ENCODE measurements around the gene SLC9A9.

Gene SLC9A9

GRCh38 chr3:143228405-143228804, 619.9 kb downstream of the SLC9A9 start:
- DNase-seq = no peak

GRCh38 chr3:143226678-143227291, 621.5 kb downstream of the SLC9A9 start:
- no peak for DNase-seq

GRCh38 chr3:143224716-143225115, 623.6 kb downstream of the SLC9A9 start:
- DNase-seq = no peak

GRCh38 chr3:143222981-143223380, 625.3 kb downstream of the SLC9A9 start:
- DNase-seq = no peak

- DNase-seq = no peak
Observed at GRCh38 chr3:143222505-143222904, 625.8 kb downstream of the SLC9A9 start.

GRCh38 chr3:143221446-143221845, 626.8 kb downstream of the SLC9A9 start:
- DNase-seq = no peak

DNA sequence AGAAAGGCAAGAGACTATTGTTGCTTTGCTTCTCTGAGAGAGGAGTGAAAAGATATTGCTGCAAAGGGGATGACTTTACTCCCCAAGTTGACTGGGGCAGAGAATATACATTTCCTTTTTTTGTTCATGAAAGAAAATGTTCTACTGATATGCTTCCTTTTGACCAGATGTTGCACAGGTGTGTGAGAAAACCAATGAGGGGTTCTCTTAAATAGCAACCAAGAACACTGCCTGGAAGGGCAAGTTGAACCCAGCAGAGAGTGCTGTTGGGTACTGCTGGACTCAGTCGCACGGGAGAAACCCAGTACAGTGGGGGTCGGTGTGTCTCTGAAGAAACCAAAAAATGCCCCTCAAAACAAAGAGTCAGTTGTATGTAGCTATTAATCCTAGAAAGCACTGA, 627.5 kb downstream of the SLC9A9 start:
- DNase-seq = no peak

DNA sequence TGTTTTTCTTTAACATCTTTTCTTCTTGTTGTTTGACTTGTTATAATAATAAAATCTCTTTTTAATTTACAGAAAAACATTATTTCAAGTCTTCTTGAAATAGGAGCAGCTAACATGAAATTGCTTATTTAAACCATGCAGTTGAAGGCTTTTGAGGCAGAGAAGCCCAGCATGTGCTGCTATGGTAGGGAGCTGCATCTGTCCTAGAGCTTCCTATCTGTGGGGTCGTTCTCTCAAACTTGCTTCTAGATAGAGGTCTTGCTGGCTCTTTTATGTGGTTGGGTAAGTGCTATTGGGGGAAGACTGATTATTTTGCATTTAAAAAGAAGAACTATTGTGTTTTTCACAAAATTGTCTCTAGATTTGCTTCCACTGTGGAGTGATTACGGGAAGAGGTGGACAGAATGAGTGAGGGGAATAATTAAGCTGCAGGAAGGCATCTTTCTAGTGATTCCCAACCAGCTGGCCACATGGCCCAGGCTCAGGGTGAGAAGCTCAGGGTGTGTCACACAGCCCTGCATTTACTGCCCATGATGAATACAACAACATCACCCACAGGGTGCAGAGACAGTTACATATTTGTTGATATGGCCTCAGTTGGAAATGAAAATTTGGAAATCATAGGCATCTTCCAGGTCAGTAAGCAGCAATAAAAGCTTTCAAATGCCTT, 630.0 kb downstream of the SLC9A9 start:
- no peak for DNase-seq

DNA sequence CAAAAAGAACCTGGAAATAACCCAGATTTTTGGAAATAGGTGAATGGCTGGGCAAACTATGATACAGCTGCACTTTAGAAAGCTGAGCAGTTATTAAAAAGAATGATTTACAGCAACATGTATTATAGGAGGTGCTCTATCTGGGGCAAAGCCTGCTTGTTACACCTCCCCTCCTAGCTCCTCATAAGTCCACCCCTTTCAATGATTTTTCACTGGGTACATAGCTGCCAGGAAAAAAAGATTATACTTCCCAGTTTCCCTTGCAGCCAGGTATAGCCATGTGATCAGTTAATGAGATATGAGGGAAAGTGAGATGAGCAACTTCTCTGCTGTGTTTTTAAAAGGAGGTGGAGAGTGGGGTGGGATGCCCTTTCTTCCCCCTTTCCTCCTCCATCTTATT, 631.0 kb downstream of the SLC9A9 start:
- no peak for DNase-seq

DNA sequence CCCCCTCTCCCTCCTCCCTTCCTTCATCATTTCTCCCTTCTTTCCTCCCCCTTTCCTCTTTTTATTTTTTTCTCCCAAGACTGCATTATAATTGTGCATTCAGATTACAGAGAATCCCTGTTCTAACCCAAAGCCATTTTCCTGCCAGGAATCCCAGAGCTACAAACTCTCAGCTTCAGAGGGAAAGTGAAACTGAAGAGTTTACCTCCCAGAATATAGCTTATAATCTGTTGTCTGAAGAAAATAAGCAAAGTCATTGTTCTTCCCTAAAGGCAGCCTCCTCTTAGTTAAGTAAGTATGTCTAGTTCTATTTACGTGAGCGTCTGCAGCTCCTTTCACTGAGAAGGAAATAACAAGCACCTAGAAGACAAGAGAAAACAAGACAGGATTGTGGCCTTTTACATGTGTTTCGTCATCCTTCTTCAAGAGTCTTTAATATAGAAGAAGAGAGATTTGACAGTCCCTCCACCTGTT, 631.5 kb downstream of the SLC9A9 start:
- DNase-seq = no peak
